ENCODE measurements around the gene SERPIND1. TPM values are rescaled to one million over a fixed set of nuclear protein-coding genes. Genes with fewer than 3 reads are reported as not detected.
A peak's percentile ranks its signal among the peaks of the same experiment; 100 is the strongest.
"Not testable (repeated sequence)": the region's sequence is repeated elsewhere in the genome, so short reads cannot be mapped to it uniquely, and the experiment has no call there.

The SERPIND1 gene
- total and polyA plus RNA-seq, 10 donors = 0.03 to 0.14 (median 0.09) TPM; not detected in 6

DNA sequence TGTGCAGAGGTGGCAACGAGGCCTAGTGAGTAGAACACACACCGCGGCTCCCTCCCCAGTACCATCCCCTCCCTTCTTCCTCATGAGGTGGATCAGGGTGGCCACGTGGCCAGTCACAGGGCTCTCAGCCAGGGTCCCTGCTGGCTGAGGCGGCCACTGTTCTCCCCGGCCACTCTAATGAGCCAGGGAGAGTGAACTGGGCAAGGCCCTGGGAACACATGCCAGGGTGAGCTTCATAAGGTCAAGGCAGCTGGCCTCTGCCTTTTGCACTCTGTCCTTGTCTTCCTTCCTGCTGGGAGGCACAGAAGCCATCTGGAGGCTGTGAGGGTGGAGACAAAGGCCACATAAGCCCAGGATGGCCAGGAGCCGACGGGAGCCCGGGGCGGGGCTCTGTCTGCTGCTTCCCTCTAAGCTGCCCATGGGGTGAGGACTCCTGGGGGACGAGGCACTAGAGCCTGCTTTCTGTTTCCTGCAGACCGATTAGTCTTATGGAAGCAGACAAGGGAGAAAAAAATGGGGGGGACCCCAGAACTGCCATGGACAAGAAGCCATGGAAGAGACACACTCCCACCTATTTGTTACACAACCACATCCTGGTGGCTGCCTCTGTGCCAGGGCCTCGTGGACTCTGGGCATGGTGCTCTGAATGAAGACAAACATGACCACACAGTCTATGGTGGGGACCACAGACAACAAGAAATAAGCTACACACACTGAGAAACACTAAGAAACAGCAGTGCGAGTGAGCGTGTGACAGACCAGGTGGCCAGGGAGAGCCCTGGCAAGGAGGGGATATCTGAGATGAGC, 38.4 kb upstream of the SERPIND1 start:
- H3K9me3 ChIP-seq; intact Hi-C loops (cut with DNase I; ENCODE audit: low total_unique reads); H3K4me3 ChIP-seq; H3K27me3 ChIP-seq (replicated peaks in 1 of 7): not testable (repeated sequence)
- H3K36me3 ChIP-seq = peaks cover 0 to 69% (median 10%) of the 10 kb centered on the region in 6 donors
- peak overlapping the region in 5 of 8 donors; percentile 33 to 63 (median 54) for H3K27ac ChIP-seq
- WGBS, 5 donors = 59 to 81% (median 63%) methylated on average over 9 to 12 of the region's 15 CpGs
- peaks cover 4 to 22% (median 10%) of the 10 kb centered on the region in 6 donors for H3K4me1 ChIP-seq
- peak; percentile 70 for DNase-seq
- peak in 2 of 3 donors; percentile 23 to 37 for TF ChIP-seq POLR2AphosphoS5 (IDR thresholded peaks at IDR 0.05)

DNA sequence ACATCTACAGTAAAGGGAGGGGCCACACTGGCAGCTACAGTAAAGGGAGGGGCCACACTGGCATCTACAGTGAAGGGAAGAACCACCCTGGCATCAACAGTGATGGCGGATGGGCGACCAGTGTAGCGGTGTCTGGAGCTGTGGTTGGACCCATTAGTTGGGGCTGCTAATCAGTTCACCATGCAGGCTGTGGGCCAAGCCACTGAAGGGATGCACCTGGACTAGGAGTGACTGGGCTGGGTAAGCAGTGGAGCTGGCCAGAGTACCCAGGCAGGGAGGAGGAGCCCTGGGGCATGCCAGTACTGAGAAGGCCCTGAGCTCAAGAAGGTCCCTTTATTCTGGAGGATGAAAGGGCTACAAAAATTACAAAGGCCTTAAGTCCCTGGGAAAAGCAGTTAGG, 37.0 kb upstream of the SERPIND1 start:
- intact Hi-C loops (cut with DNase I; ENCODE audit: low total_unique reads); H3K4me3 ChIP-seq; H3K9me3 ChIP-seq; H3K27ac ChIP-seq; H3K27me3 ChIP-seq (replicated peaks in 1 of 7): not testable (repeated sequence)
- peak; percentile 62 for DNase-seq
- peaks cover 0 to 69% (median 19%) of the 10 kb centered on the region in 6 donors for H3K36me3 ChIP-seq
- H3K4me1 ChIP-seq = peaks cover 4 to 30% (median 15%) of the 10 kb centered on the region in 6 donors
- 85 to 96% (median 89%) methylated on average over 3 of the region's 3 CpGs for WGBS, 5 donors

DNA sequence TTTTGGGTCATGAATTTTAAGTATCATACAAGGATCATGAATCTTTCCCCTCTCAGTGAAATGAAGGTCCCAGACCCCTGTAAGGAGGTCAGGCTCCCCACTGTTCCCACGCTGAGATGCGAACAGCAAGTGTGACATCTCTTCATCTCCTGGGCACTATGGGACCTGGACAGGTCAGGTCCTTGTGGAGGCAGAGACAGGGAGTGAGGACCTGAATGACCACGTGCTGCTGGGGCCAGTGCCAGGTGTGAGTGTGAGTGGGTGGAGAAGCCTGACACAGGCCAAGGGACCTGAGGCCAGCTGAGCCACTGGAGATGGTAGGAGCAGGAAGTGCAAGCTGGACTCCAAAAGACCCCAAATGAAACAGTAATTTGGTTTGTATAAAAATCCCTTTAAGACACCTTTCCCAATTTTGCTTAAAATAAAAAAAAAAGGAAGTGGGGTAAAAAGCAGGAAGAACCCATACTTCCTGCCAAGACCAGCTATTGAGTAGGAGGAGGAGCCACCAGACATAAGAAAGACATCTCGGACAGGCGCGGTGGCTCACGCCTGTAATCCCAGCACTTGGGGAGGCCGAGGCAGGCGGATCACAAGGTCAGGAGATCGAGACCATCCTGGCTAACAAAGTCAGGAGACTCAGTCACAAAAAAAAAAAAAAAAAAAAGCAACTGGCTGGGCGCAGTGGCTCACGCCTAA, 35.4 kb upstream of the SERPIND1 start:
- intact Hi-C loops (cut with DNase I; ENCODE audit: low total_unique reads) = no loop called here
- Histone ChIP-seq H3K4me3 (no peak overlapping the region), H3K9me3 (no peaks in the 10 kb centered on the region), H3K36me3 (peaks cover 0 to 72% (median 24%) of the 10 kb centered on the region in 6 donors), H3K27ac (peak overlapping the region in 3 of 8 donors; percentile 30 to 33 (median 30)), H3K4me1 (peaks cover 4 to 35% (median 18%) of the 10 kb centered on the region in 6 donors), H3K27me3 (replicated peaks in 1 of 7) (no peaks in the 10 kb centered on the region)
- 50 to 65% (median 53%) methylated on average over 12 of the region's 12 CpGs for WGBS, 5 donors
- TF ChIP-seq, protein P1, sequence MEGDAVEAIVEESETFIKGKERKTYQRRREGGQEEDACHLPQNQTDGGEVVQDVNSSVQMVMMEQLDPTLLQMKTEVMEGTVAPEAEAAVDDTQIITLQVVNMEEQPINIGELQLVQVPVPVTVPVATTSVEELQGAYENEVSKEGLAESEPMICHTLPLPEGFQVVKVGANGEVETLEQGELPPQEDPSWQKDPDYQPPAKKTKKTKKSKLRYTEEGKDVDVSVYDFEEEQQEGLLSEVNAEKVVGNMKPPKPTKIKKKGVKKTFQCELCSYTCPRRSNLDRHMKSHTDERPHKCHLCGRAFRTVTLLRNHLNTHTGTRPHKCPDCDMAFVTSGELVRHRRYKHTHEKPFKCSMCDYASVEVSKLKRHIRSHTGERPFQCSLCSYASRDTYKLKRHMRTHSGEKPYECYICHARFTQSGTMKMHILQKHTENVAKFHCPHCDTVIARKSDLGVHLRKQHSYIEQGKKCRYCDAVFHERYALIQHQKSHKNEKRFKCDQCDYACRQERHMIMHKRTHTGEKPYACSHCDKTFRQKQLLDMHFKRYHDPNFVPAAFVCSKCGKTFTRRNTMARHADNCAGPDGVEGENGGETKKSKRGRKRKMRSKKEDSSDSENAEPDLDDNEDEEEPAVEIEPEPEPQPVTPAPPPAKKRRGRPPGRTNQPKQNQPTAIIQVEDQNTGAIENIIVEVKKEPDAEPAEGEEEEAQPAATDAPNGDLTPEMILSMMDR (IDR thresholded peaks at IDR 0.05 in 8 of 11, conservative IDR thresholded peaks at IDR 0.05 in 3 of 11) = no peak
- TF ChIP-seq POLR2A (IDR thresholded peaks at IDR 0.05) = no peak
- TF ChIP-seq POLR2AphosphoS5 (IDR thresholded peaks at IDR 0.05) = no peak
- DNase-seq = no peak

DNA sequence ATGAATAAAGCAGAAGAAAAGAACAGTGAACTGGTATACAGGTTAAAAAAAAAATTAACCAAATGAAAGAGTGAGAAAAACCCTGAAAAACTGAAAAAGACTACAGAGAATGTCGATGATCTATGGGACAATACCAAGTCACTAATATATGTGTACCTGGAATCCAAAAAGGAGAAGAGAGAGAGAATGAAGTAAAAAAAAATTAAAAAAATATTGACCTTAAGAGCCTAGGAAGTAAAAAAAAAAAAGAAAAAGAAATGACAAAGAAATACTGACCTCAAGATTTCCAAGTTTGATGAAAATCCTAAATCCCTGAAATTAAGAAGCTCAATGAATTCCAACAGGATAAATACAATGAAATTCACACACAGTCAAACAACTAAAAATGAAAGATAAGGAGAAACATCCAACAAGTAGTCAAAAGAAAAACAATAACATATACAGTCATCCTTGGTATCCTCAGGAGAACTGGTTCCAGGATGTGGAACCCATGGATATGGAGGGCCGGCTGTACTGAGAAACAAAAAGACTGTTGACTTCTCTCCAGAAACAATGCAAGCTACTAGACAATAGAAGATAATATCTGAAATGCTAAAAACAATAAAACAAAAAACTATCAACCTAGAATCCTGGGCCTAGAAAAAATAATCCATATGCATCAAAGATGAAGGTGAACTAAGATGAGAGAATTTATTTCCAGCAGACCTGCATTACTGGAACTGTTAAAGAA, 33.5 kb upstream of the SERPIND1 start:
- Histone ChIP-seq H3K4me3 (no peak overlapping the region), H3K4me1 (peaks cover 4 to 43% (median 23%) of the 10 kb centered on the region in 6 donors), H3K36me3 (peaks cover 0 to 86% (median 40%) of the 10 kb centered on the region in 6 donors), H3K9me3 (no peaks in the 10 kb centered on the region), H3K27me3 (replicated peaks in 1 of 7) (no peaks in the 10 kb centered on the region), H3K27ac (no peak overlapping the region)
- no peak for DNase-seq
- intact Hi-C loops (cut with DNase I; ENCODE audit: low total_unique reads) = no loop called here
- TF ChIP-seq, protein P1 (IDR thresholded peaks at IDR 0.05 in 8 of 11, conservative IDR thresholded peaks at IDR 0.05 in 3 of 11) = no peak
- no peak for TF ChIP-seq POLR2AphosphoS5 (IDR thresholded peaks at IDR 0.05)
- no peak for TF ChIP-seq POLR2A (IDR thresholded peaks at IDR 0.05)
- WGBS, 5 donors = 93 to 97% (median 96%) methylated on average over 2 of the region's 2 CpGs
